GM06990 (cell line): ENCODE results near the gene ACOX3.
"Not testable (repeated sequence)": the region's sequence is repeated elsewhere in the genome, so short reads cannot be mapped to it uniquely, and the experiment has no call there.

Source experiments
- DNase-seq: peaks from one replicate; pipeline ENCODE4 v3.0.0-alpha.2; 2011; ENCODE audit not compliant: insufficient read length; ENCODE audit errors: extremely low read depth
- H3K27me3 ChIP-seq: replicated peaks from 2 replicates; pipeline ENCODE4 v1.6.0; 2011; ENCODE audit warnings: low read length; ENCODE audit not compliant: control insufficient read depth, insufficient read depth
- H3K36me3 ChIP-seq: 2 replicates; pipeline ENCODE4 v1.5.1; 2011; ENCODE audit warnings: low read length; ENCODE audit not compliant: control insufficient read depth, insufficient read depth
- H3K4me3 ChIP-seq: replicated peaks from 2 replicates; pipeline ENCODE4 v1.5.1; 2011; ENCODE audit warnings: low read depth, mild to moderate bottlenecking, control low read depth, low read length
- CTCF ChIP-seq: IDR thresholded peaks from 2 replicates; pipeline ENCODE4 v1.5.1; 2011; ENCODE audit warnings: low read length, control low read depth, mild to moderate bottlenecking, inconsistent platforms; ENCODE audit not compliant: insufficient read depth, poor library complexity, severe bottlenecking

Gene ACOX3

GRCh38 chr4:8440492-8441311 lies at the start of gene ACOX3, which contains the start of gene TRMT44:
Gene ACOX3 (minus strand): TSS chr4:8440723. CDS start chr4:8416521, 24,202 bp downstream.
Gene TRMT44 (plus strand): TSS chr4:8440777. CDS start chr4:8440823, 46 bp downstream.
- peak; percentile 96 for DNase-seq
- H3K36me3 ChIP-seq: no peaks in the 10 kb centered on the region
- peak within 1 kb of the TSS; percentile 90 for H3K4me3 ChIP-seq
- H3K27me3 ChIP-seq: no peaks in the 10 kb centered on the region
- TF ChIP-seq CTCF: no peak

GRCh38 chr4:8488791-8489369 lies 48.4 kb upstream of the ACOX3 start:
- Histone ChIP-seq H3K36me3 (no peaks in the 10 kb centered on the region), H3K27me3 (no peaks in the 10 kb centered on the region), H3K4me3 (no peak overlapping the region)
- no peak for TF ChIP-seq CTCF
- no peak for DNase-seq

- not testable (repeated sequence) for H3K4me3 ChIP-seq, DNase-seq, H3K27me3 ChIP-seq, H3K36me3 ChIP-seq
Measured at GRCh38 chr4:8486643-8487042, 46.1 kb upstream of the ACOX3 start.

- no peak overlapping the region for H3K4me3 ChIP-seq
- peaks cover 8% of the 10 kb centered on the region for H3K36me3 ChIP-seq
- DNase-seq: no peak
- TF ChIP-seq CTCF: no peak
- no peaks in the 10 kb centered on the region for H3K27me3 ChIP-seq
Measured at GRCh38 chr4:8480221-8480620, 39.7 kb upstream of the ACOX3 start.

- TF ChIP-seq CTCF: no peak
- no peak for DNase-seq
- H3K36me3 ChIP-seq: peaks cover 8% of the 10 kb centered on the region
- H3K4me3 ChIP-seq: no peak overlapping the region
- H3K27me3 ChIP-seq: no peaks in the 10 kb centered on the region
Measured at GRCh38 chr4:8478801-8479744, 38.5 kb upstream of the ACOX3 start.
